ENCODE measurements around the gene PAPSS1.
A peak's percentile ranks its signal among the peaks of the same experiment; 100 is the strongest.

PAPSS1 gene

GRCh38 chr4:107693132-107693531 is 26.9 kb downstream of the PAPSS1 start:
- Histone ChIP-seq H3K27me3 (ENCODE audit: insufficient read depth, poor library complexity, severe bottlenecking) (no peaks in the 10 kb centered on the region), H3K4me3 (ENCODE audit: severe bottlenecking) (no peak overlapping the region), H3K36me3 (ENCODE audit: low read depth) (peaks cover 7% of the 10 kb centered on the region; the same call in 1 of the 2 replicates), H3K27ac (ENCODE audit: poor library complexity, severe bottlenecking) (no peak overlapping the region), H3K4me1 (ENCODE audit: insufficient read depth, poor library complexity, severe bottlenecking) (peaks cover 13% of the 10 kb centered on the region), H3K9me3 (ENCODE audit: severe bottlenecking) (no peaks in the 10 kb centered on the region)
- DNase-seq (ENCODE audit: low spot score): no peak
- TF ChIP-seq CTCF (IDR thresholded peaks at IDR 0.05; ENCODE audit: poor library complexity, severe bottlenecking): no peak
- no peak for ATAC-seq (ENCODE audit: low read depth)

GRCh38 chr4:107692202-107692601 is 27.8 kb downstream of the PAPSS1 start:
- no peak for TF ChIP-seq CTCF (IDR thresholded peaks at IDR 0.05; ENCODE audit: poor library complexity, severe bottlenecking)
- Histone ChIP-seq H3K27ac (ENCODE audit: poor library complexity, severe bottlenecking) (no peak overlapping the region), H3K36me3 (ENCODE audit: low read depth) (peaks cover 7% of the 10 kb centered on the region; the same call in 1 of the 2 replicates), H3K27me3 (ENCODE audit: insufficient read depth, poor library complexity, severe bottlenecking) (no peaks in the 10 kb centered on the region), H3K4me1 (ENCODE audit: insufficient read depth, poor library complexity, severe bottlenecking) (peaks cover 13% of the 10 kb centered on the region), H3K4me3 (ENCODE audit: severe bottlenecking) (no peak overlapping the region), H3K9me3 (ENCODE audit: severe bottlenecking) (no peaks in the 10 kb centered on the region)
- no peak for DNase-seq (ENCODE audit: low spot score)
- no peak for ATAC-seq (ENCODE audit: low read depth)

DNA sequence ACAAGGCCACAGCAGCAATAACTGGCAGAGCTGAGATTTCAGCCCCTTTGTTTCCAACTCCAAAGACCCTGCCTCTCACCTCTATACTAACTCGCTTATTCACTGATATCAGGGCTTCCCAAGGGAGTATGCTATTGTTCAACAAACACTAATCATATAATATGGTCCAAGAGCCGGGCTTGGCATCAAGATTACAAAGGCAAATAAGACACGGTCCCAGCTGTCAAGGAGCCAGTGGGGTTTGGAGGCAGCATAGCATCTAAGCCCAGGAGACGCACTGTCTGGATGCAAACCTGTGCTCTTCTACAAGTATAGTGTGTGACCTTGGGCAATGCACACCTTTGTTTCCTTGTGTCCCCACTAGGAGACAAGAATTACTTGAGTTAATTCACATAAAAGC is 28.7 kb downstream of the PAPSS1 start:
- no peaks in the 10 kb centered on the region for H3K9me3 ChIP-seq (ENCODE audit: severe bottlenecking)
- H3K36me3 ChIP-seq (ENCODE audit: low read depth): peaks cover 14% of the 10 kb centered on the region
- no peak for TF ChIP-seq CTCF (IDR thresholded peaks at IDR 0.05; ENCODE audit: poor library complexity, severe bottlenecking)
- no peak overlapping the region for H3K4me3 ChIP-seq (ENCODE audit: severe bottlenecking)
- H3K27ac ChIP-seq (ENCODE audit: poor library complexity, severe bottlenecking): no peak overlapping the region
- ATAC-seq (ENCODE audit: low read depth): no peak
- peaks cover 13% of the 10 kb centered on the region for H3K4me1 ChIP-seq (ENCODE audit: insufficient read depth, poor library complexity, severe bottlenecking)
- no peaks in the 10 kb centered on the region for H3K27me3 ChIP-seq (ENCODE audit: insufficient read depth, poor library complexity, severe bottlenecking)
- no peak for DNase-seq (ENCODE audit: low spot score)

GRCh38 chr4:107689912-107690587 is 30.0 kb downstream of the PAPSS1 start:
- TF ChIP-seq CTCF (IDR thresholded peaks at IDR 0.05; ENCODE audit: poor library complexity, severe bottlenecking): no peak
- Histone ChIP-seq H3K4me1 (ENCODE audit: insufficient read depth, poor library complexity, severe bottlenecking) (peaks cover 13% of the 10 kb centered on the region), H3K4me3 (ENCODE audit: severe bottlenecking) (no peak overlapping the region), H3K27ac (ENCODE audit: poor library complexity, severe bottlenecking) (peak overlapping the region; percentile 50), H3K27me3 (ENCODE audit: insufficient read depth, poor library complexity, severe bottlenecking) (no peaks in the 10 kb centered on the region), H3K36me3 (ENCODE audit: low read depth) (peaks cover 20% of the 10 kb centered on the region), H3K9me3 (ENCODE audit: severe bottlenecking) (no peaks in the 10 kb centered on the region)
- peak; percentile 100 for ATAC-seq (ENCODE audit: low read depth)
- DNase-seq (ENCODE audit: low spot score): no peak

GRCh38 chr4:107688421-107688820 is 31.6 kb downstream of the PAPSS1 start:
- H3K27ac ChIP-seq (ENCODE audit: poor library complexity, severe bottlenecking): no peak overlapping the region
- H3K27me3 ChIP-seq (ENCODE audit: insufficient read depth, poor library complexity, severe bottlenecking): no peaks in the 10 kb centered on the region
- no peak for ATAC-seq (ENCODE audit: low read depth)
- no peak for TF ChIP-seq CTCF (IDR thresholded peaks at IDR 0.05; ENCODE audit: poor library complexity, severe bottlenecking)
- H3K9me3 ChIP-seq (ENCODE audit: severe bottlenecking): no peaks in the 10 kb centered on the region
- H3K4me1 ChIP-seq (ENCODE audit: insufficient read depth, poor library complexity, severe bottlenecking): peaks cover 13% of the 10 kb centered on the region
- no peak for DNase-seq (ENCODE audit: low spot score)
- H3K36me3 ChIP-seq (ENCODE audit: low read depth): peaks cover 15% of the 10 kb centered on the region
- H3K4me3 ChIP-seq (ENCODE audit: severe bottlenecking): no peak overlapping the region

Measured in RWPE2 (cell line).